K562 (cell line): Measurements from ENCODE around the gene TSPAN14. TPM values are rescaled to one million over a fixed set of nuclear protein-coding genes. Genes with fewer than 3 reads are reported as not detected.

Source experiments
- ATAC-seq: fragments of 200-7000 bp; cut with Tn5 transposase; 3 replicates; pipeline ENCODE4 v1.9.1; 2020; ENCODE audit warnings: moderate library complexity
- BruUV-seq: library from RNA; stranded (reverse); fragments of 400-500 nt; replicated peaks from 2 replicates; lab custom pipeline; 2021; lab: Mats Ljungman, UMichigan
- CTCF ChIA-PET: fragments of 300-600 bp; formaldehyde crosslinking; extraction: SDS; loops from one replicate; lab custom pipeline; 2021; ENCODE audit warnings: low intra/inter-chr PET ratio; lab: Yijun Ruan, JAX
- POLR2A ChIA-PET: fragments of 300-600, 350-650 bp; sonication (Branson Sonifier 250); formaldehyde crosslinking; extraction: SDS; loops from one replicate; lab custom pipeline; 2021; ENCODE audit warnings: antibody characterized with exemption, inconsistent platforms; lab: Yijun Ruan, JAX
- DNase-seq, 4 experiments: peaks; one replicate each; pipeline versions ENCODE4 v3.0.0 to v3.0.0-alpha.2; 2011 to 2018; ENCODE audit warnings: low spot score in 3 of 4, mixed read lengths in 3 of 4; ENCODE audit errors: extremely low read depth in 1 of 4
- FAIRE-seq: peaks from 2 replicates; lab custom pipeline; 2011; peaks lifted over from hg19 to GRCh38; lab: Jason Lieb, UNC
- H2AFZ ChIP-seq: 2 replicates; pipeline ENCODE4 v1.6.0; 2011; ENCODE audit warnings: low read depth, low read length, control low read depth, inconsistent platforms
- H3K27ac ChIP-seq: fragments of 200-600 bp; 3 replicates; pipeline ENCODE4 v1.8.0; 2011; ENCODE audit warnings: low read depth, mild to moderate bottlenecking, control low read depth, inconsistent platforms, low read length, moderate library complexity, mixed read lengths; ENCODE audit errors: extremely low read depth
- H3K27me3 ChIP-seq, 2 experiments: fragments of 300-600 bp in 1 of 2; 2 replicates in 1 of 2; 3 replicates in 1 of 2; pipeline versions ENCODE4 v1.6.0 to v1.8.0; 2011; ENCODE audit warnings: inconsistent platforms in 2 of 2, low read length in 2 of 2, mild to moderate bottlenecking in 1 of 2, mixed read lengths in 1 of 2, moderate library complexity in 1 of 2; ENCODE audit not compliant: control insufficient read depth in 2 of 2, insufficient read depth in 2 of 2
- H3K36me3 ChIP-seq: fragments of 300-600 bp; 3 replicates; pipeline ENCODE4 v1.8.0; 2011; ENCODE audit warnings: mild to moderate bottlenecking, low read length, inconsistent platforms; ENCODE audit not compliant: control insufficient read depth, insufficient read depth
- H3K4me1 ChIP-seq, 2 experiments: fragments of 200-600 bp in 1 of 2; replicated peaks in 1 of 2; 2 replicates in 1 of 2; 3 replicates in 1 of 2; pipeline versions ENCODE4 v1.5.1 to v1.8.0; 2011; ENCODE audit warnings: inconsistent platforms in 2 of 2, low read length in 2 of 2, mild to moderate bottlenecking in 1 of 2, mixed read lengths in 1 of 2, moderate library complexity in 1 of 2; ENCODE audit not compliant: control insufficient read depth in 2 of 2, insufficient read depth in 2 of 2
- H3K4me2 ChIP-seq: 2 replicates; pipeline ENCODE4 v1.6.1; 2011; ENCODE audit warnings: low read length, control low read depth, inconsistent platforms, mixed read lengths; ENCODE audit not compliant: insufficient read depth
- H3K4me3 ChIP-seq: fragments of 200-600 bp; sonication (generic), shearing (Covaris generic); 2 replicates; pipeline ENCODE4 v1.5.1; 2016; ENCODE audit warnings: control low read depth, inconsistent platforms
- H3K79me2 ChIP-seq: fragments of 200-600 bp; 3 replicates; pipeline ENCODE4 v1.8.0; 2011; ENCODE audit warnings: low read length, inconsistent platforms; ENCODE audit not compliant: control insufficient read depth, insufficient read depth
- H3K9ac ChIP-seq, 2 experiments: 2 replicates each; pipeline versions ENCODE4 v1.6.0 to v1.6.1; 2011; ENCODE audit warnings: low read depth in 2 of 2, low read length in 2 of 2, control low read depth in 1 of 2, inconsistent platforms in 1 of 2, mild to moderate bottlenecking in 1 of 2, mixed read lengths in 1 of 2; ENCODE audit not compliant: insufficient read depth in 1 of 2
- H3K9me1 ChIP-seq: one replicate; pipeline ENCODE4 v1.6.0; 2011; ENCODE audit warnings: inconsistent platforms, mild to moderate bottlenecking, low read length, moderate library complexity; ENCODE audit not compliant: control insufficient read depth, insufficient read depth
- H3K9me3 ChIP-seq: replicated peaks from 2 replicates; pipeline ENCODE4 v1.5.1; 2011; ENCODE audit warnings: low read depth, low read length, inconsistent platforms; ENCODE audit not compliant: control insufficient read depth, insufficient read depth
- H4K20me1 ChIP-seq: replicated peaks from 2 replicates; pipeline ENCODE4 v1.6.1; 2011; ENCODE audit warnings: low read length, inconsistent platforms, mixed read lengths; ENCODE audit not compliant: control insufficient read depth, insufficient read depth
- FOXO4 ChIP-seq: fragments of 450-650 bp; formaldehyde crosslinking; IDR thresholded peaks from 2 replicates; pipeline ENCODE4 v1.4.0; 2020; ENCODE audit warnings: mild to moderate bottlenecking, moderate library complexity
- KDM2B ChIP-seq: fragments of 250-450 bp; sonication (Bioruptor Pico); IDR thresholded peaks from 2 replicates; pipeline ENCODE4 v1.8.0; 2021; ENCODE audit warnings: mild to moderate bottlenecking, moderate library complexity
- POLR2AphosphoS5 ChIP-seq: IDR thresholded peaks from 2 replicates; pipeline ENCODE4 v1.6.1; 2011; ENCODE audit warnings: mild to moderate bottlenecking, low read depth, low read length, moderate library complexity; ENCODE audit not compliant: control insufficient read depth, insufficient read depth
- SAP30 ChIP-seq: fragments of 200-600 bp; sonication (generic); IDR thresholded peaks from 2 replicates; pipeline ENCODE4 v1.6.1; 2012; ENCODE audit warnings: borderline replicate concordance, low read depth, mild to moderate bottlenecking, moderate library complexity, low read length, control low read depth, inconsistent platforms; ENCODE audit not compliant: insufficient read depth, poor library complexity, severe bottlenecking
- STAT5B ChIP-seq: fragments of 250-450 bp; sonication (Bioruptor Pico); IDR thresholded peaks from 2 replicates; pipeline ENCODE4 v1.8.0; 2021; ENCODE audit warnings: mild to moderate bottlenecking, inconsistent platforms
- ZNF695 ChIP-seq: fragments of 450-650 bp; formaldehyde crosslinking; IDR thresholded peaks from 2 replicates; pipeline ENCODE4 v1.4.0; 2020; ENCODE audit warnings: mild to moderate bottlenecking, moderate library complexity
- ZNF76 ChIP-seq: fragments of 250-450 bp; sonication (Bioruptor Pico); IDR thresholded peaks from 2 replicates; pipeline ENCODE4 v1.4.0; 2020; ENCODE audit warnings: mild to moderate bottlenecking, moderate library complexity, borderline replicate concordance
- WGBS: fragments of 100-300 bp; shearing (Covaris generic); methylation state at CpG from one replicate; pipeline ENCODE4 v1.1.6; 2016; ENCODE audit warnings: low coverage, mixed read lengths; ENCODE audit not compliant: insufficient coverage; ENCODE audit errors: missing lambda C conversion rate; 5-methylcytosine and 5-hydroxymethylcytosine counted together
- in situ Hi-C: fragments of 300-500 bp; cut with MboI; formaldehyde crosslinking; loops from 4 replicates; pipeline ENCODE4 v1.15.0; 2018; ENCODE audit warnings: inconsistent platforms, mixed read lengths
- intact Hi-C: fragments of 100-400 bp; cut with micrococcal nuclease; formaldehyde crosslinking; loops from 2 replicates; pipeline ENCODE4 v1.14.2; 2022
- polyA plus RNA-seq, 8 experiments: library from polyadenylated mRNA; depleted of rRNA in 4 of 8; stranded (reverse) in 5 of 8; unstranded in 3 of 8; fragments of >200 nt; fragmentation: Nextera tagmentation in 2 of 8; fragmentation: Illumina TruSeq in 1 of 8; extraction: Ambion mirVana in 2 of 8; extraction: Trizol in 1 of 8; gene quantifications; 2 replicates each; pipeline versions ENCODE4 v1.2.1 to v1.2.3, GENCODE V29; 2011 to 2014; ENCODE audit warnings: inconsistent platforms in 1 of 8, missing spikeins in 1 of 8
- total RNA-seq, 7 experiments: library from RNA; depleted of rRNA in 6 of 7; stranded (reverse); fragments of >200 nt in 6 of 7; fragmentation: Illumina TruSeq in 2 of 7; extraction: Trizol in 2 of 7; gene quantifications; 2 replicates each; pipeline versions ENCODE4 v1.2.1 to v1.2.3, GENCODE V29; 2011 to 2021; ENCODE audit warnings: low replicate concordance in 1 of 7

The TSPAN14 gene
- total and polyA plus RNA-seq, 9 of the 15 experiments (the other 6 are each of a cell fraction or from before 2014, with no cell fraction given): 5.8 to 92.9 (median 23.3) TPM

- Histone ChIP-seq H3K9ac (no peak overlapping the region), H3K9me1 (no peaks in the 10 kb centered on the region), H3K36me3 (no peaks in the 10 kb centered on the region), H3K4me3 (no peak overlapping the region), H2AFZ (no peak overlapping the region), H3K4me2 (no peak overlapping the region), H3K27ac (no peak overlapping the region), H3K9me3 (peaks cover 2% of the 10 kb centered on the region; the same call in 1 of the 2 replicates), H3K4me1 (peaks cover 0 to 10% of the 10 kb centered on the region in 2 experiments; a peak in 3 of 5 replicates), H3K27me3 (peaks cover 46 to 72% of the 10 kb centered on the region in 2 experiments), H4K20me1 (peaks cover 4% of the 10 kb centered on the region; the same call in 1 of the 2 replicates), H3K79me2 (no peaks in the 10 kb centered on the region)
- intact Hi-C loops: no loop called here
- TF ChIP-seq SAP30 (no peak), KDM2B (no peak), ZNF76 (CRISPR knock-in tag) (no peak), FOXO4 (no peak), POLR2AphosphoS5 (no peak), STAT5B (CRISPR knock-in tag) (no peak), ZNF695 (CRISPR knock-in tag) (no peak)
- POLR2A ChIA-PET: no interaction called here
- BruUV-seq: no TSS peak
- WGBS: 2% methylated on average over 4 of the region's 4 CpGs
- no peak for ATAC-seq
- in situ Hi-C loops: no loop called here
- CTCF ChIA-PET: no interaction called here
- FAIRE-seq: no peak
- DNase-seq: no peak
Observed at GRCh38 chr10:80542053-80542452, 87.9 kb downstream of the TSPAN14 start.
